H9 (cell line): ENCODE measurements around the gene GFI1. TPM values are rescaled to one million over a fixed set of nuclear protein-coding genes. Genes with fewer than 3 reads are reported as not detected.

Source experiments
- DNase-seq: peaks from one replicate; pipeline ENCODE4 v3.0.0-alpha.2; 2017
- H2AFZ ChIP-seq: one replicate; pipeline ENCODE4 v1.6.1; 2013; ENCODE audit warnings: mild to moderate bottlenecking, low read length, control low read depth, moderate library complexity
- H2AK5ac ChIP-seq: 2 replicates; pipeline ENCODE4 v1.6.1; 2013; ENCODE audit warnings: low read length, control low read depth, mixed read lengths; ENCODE audit not compliant: insufficient read length
- H2BK120ac ChIP-seq: one replicate; pipeline ENCODE4 v1.6.1; 2013; ENCODE audit warnings: low read depth, mild to moderate bottlenecking, low read length, control low read depth, inconsistent platforms; ENCODE audit not compliant: poor library complexity, severe bottlenecking
- H2BK12ac ChIP-seq: 2 replicates; pipeline ENCODE4 v1.6.1; 2013; ENCODE audit warnings: low read length, control low read depth, mixed read lengths, low read depth; ENCODE audit not compliant: insufficient read length
- H2BK15ac ChIP-seq: 2 replicates; pipeline ENCODE4 v1.6.1; 2013; ENCODE audit warnings: low read depth, low read length, control low read depth
- H2BK20ac ChIP-seq: one replicate; pipeline ENCODE4 v1.6.1; 2013; ENCODE audit warnings: low read depth, mild to moderate bottlenecking, low read length, control low read depth, inconsistent platforms; ENCODE audit not compliant: poor library complexity, severe bottlenecking
- H2BK5ac ChIP-seq: 2 replicates; pipeline ENCODE4 v1.6.1; 2013; ENCODE audit warnings: low read length, control low read depth, mixed read lengths; ENCODE audit not compliant: insufficient read length
- H3K14ac ChIP-seq: 2 replicates; pipeline ENCODE4 v1.6.1; 2013; ENCODE audit warnings: low read length, control low read depth; ENCODE audit not compliant: insufficient read depth
- H3K18ac ChIP-seq: 2 replicates; pipeline ENCODE4 v1.6.1; 2013; ENCODE audit warnings: low read depth, mild to moderate bottlenecking, mixed read lengths, low read length, control low read depth; ENCODE audit not compliant: insufficient read length
- H3K23ac ChIP-seq: 2 replicates; pipeline ENCODE4 v1.6.1; 2013; ENCODE audit warnings: low read length, control low read depth, mixed read lengths, low read depth; ENCODE audit not compliant: insufficient read length
- H3K23me2 ChIP-seq: 2 replicates; pipeline ENCODE4 v1.6.1; 2013; ENCODE audit warnings: low read depth, mild to moderate bottlenecking, mixed read lengths, low read length, control low read depth; ENCODE audit not compliant: insufficient read length, poor library complexity, severe bottlenecking
- H3K27ac ChIP-seq: 2 replicates; pipeline ENCODE4 v1.5.1; 2013; ENCODE audit warnings: low read length, control low read depth, mixed read lengths, low read depth; ENCODE audit not compliant: insufficient read length
- H3K27me3 ChIP-seq: 2 replicates; pipeline ENCODE4 v1.6.1; 2013; ENCODE audit warnings: low read length, control low read depth, inconsistent platforms; ENCODE audit not compliant: insufficient read depth
- H3K4ac ChIP-seq: 2 replicates; pipeline ENCODE4 v1.6.1; 2013; ENCODE audit warnings: low read depth, mild to moderate bottlenecking, control low read depth, inconsistent platforms, low read length, moderate library complexity
- H3K4me1 ChIP-seq: 2 replicates; pipeline ENCODE4 v1.6.1; 2013; ENCODE audit warnings: low read length, control low read depth, inconsistent platforms; ENCODE audit not compliant: insufficient read depth
- H3K4me2 ChIP-seq: 2 replicates; pipeline ENCODE4 v1.6.1; 2013; ENCODE audit warnings: low read length, control low read depth, mixed read lengths; ENCODE audit not compliant: insufficient read length, insufficient read depth
- H3K56ac ChIP-seq: 2 replicates; pipeline ENCODE4 v1.6.1; 2013; ENCODE audit warnings: low read depth, mild to moderate bottlenecking, mixed read lengths, low read length, control low read depth; ENCODE audit not compliant: insufficient read length
- H3K79me1 ChIP-seq: 2 replicates; pipeline ENCODE4 v1.6.1; 2013; ENCODE audit warnings: low read depth, mild to moderate bottlenecking, moderate library complexity, low read length, control low read depth, inconsistent platforms; ENCODE audit not compliant: insufficient read depth, poor library complexity, severe bottlenecking
- H3K79me2 ChIP-seq: 2 replicates; pipeline ENCODE4 v1.6.1; 2013; ENCODE audit warnings: low read length, control low read depth, inconsistent platforms; ENCODE audit not compliant: insufficient read depth
- H3K9ac ChIP-seq: 2 replicates; pipeline ENCODE4 v1.6.1; 2013; ENCODE audit warnings: low read length, control low read depth, mixed read lengths; ENCODE audit not compliant: insufficient read length; ENCODE audit errors: extremely low read depth
- H3K9me3 ChIP-seq: one replicate; pipeline ENCODE4 v1.6.1; 2013; ENCODE audit warnings: low read depth, low read length, inconsistent platforms; ENCODE audit not compliant: control insufficient read depth
- H3T11ph ChIP-seq: one replicate; pipeline ENCODE4 v1.6.1; 2013; ENCODE audit warnings: mild to moderate bottlenecking, low read length, control low read depth, inconsistent platforms
- H4K20me1 ChIP-seq: one replicate; pipeline ENCODE4 v1.6.1; 2013; ENCODE audit not compliant: control insufficient read depth, insufficient read length, insufficient read depth
- H4K5ac ChIP-seq: 2 replicates; pipeline ENCODE4 v1.6.1; 2013; ENCODE audit warnings: low read depth, mild to moderate bottlenecking, mixed read lengths, low read length, control low read depth; ENCODE audit not compliant: insufficient read length
- H4K8ac ChIP-seq: replicated peaks from 2 replicates; pipeline ENCODE4 v1.6.1; 2013; ENCODE audit warnings: low read length, control low read depth, mixed read lengths, low read depth; ENCODE audit not compliant: insufficient read length
- H4K91ac ChIP-seq: 2 replicates; pipeline ENCODE4 v1.6.1; 2013; ENCODE audit warnings: low read depth, mild to moderate bottlenecking, moderate library complexity, mixed read lengths, low read length, control low read depth; ENCODE audit not compliant: insufficient read length
- H3K27ac Mint-ChIP-seq, 3 experiments: 2 replicates in 2 of 3; 3 replicates in 1 of 3; pipeline ENCODE4 v1.8.0; 2020 to 2021; ENCODE audit warnings: mixed read lengths in 3 of 3, mild to moderate bottlenecking in 1 of 3, moderate library complexity in 1 of 3
- H3K27me3 Mint-ChIP-seq: 2 replicates; pipeline ENCODE4 v1.8.0; 2021; ENCODE audit warnings: low read depth, mild to moderate bottlenecking, moderate library complexity, mixed read lengths
- H3K36me3 Mint-ChIP-seq, 3 experiments: 2 replicates in 2 of 3; 3 replicates in 1 of 3; pipeline ENCODE4 v1.8.0; 2020 to 2021; ENCODE audit warnings: low read depth in 3 of 3, mixed read lengths in 3 of 3; ENCODE audit not compliant: insufficient read depth in 1 of 3
- H3K4me1 Mint-ChIP-seq, 2 experiments: 2 replicates each; pipeline ENCODE4 v1.8.0; 2020; ENCODE audit warnings: mixed read lengths in 2 of 2
- H3K4me3 Mint-ChIP-seq, 2 experiments: 2 replicates in 1 of 2; 3 replicates in 1 of 2; pipeline ENCODE4 v1.8.0; 2020 to 2021; ENCODE audit warnings: mild to moderate bottlenecking in 2 of 2, mixed read lengths in 2 of 2, moderate library complexity in 1 of 2
- H3K9me3 Mint-ChIP-seq, 2 experiments: 2 replicates in 1 of 2; 3 replicates in 1 of 2; pipeline ENCODE4 v1.8.0; 2020; ENCODE audit warnings: mild to moderate bottlenecking in 2 of 2, mixed read lengths in 2 of 2, moderate library complexity in 1 of 2
- WGBS: extraction: QIAGEN DNeasy Blood & Tissue Kit; methylation state at CpG from one replicate; pipeline ENCODE4 v1.1.7; 2013; ENCODE audit warnings: missing lambda C conversion rate, low lambda C conversion rate, mixed read lengths; ENCODE audit not compliant: insufficient read length; ENCODE audit errors: extremely low coverage; 5-methylcytosine and 5-hydroxymethylcytosine counted together
- total RNA-seq: library from RNA; stranded (reverse); gene quantifications from 2 replicates; pipeline ENCODE4 v1.2.1, GENCODE V29; 2021
- TF ChIP-seq, protein P1 (sequence below): fragments of 200-600 bp; sonication (generic); conservative IDR thresholded peaks from 3 replicates; pipeline ENCODE4 v1.8.0; 2021; ENCODE audit warnings: antibody characterized with exemption, mild to moderate bottlenecking

GFI1 gene
- total RNA-seq, 1 experiment from 2014 or later, result 0.11 TPM

DNA sequence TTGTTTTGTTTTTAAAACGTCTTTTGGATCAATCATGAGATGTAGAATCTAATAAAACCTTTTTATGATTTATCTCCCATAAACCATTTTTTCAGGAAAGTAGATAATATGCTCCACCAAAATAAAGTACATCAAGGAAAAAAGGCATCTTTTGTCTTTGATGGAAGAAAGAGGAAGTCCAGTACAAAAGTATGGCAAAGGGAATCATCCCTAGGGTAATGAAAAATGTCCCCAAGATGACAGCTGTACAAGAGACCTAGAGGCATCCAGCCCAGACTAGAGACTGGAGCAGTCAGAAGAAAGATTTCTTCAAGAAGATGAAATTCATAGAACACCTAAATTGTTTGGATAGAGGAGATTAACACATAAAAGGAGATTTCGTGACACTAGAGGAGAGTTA is 32.3 kb upstream of the GFI1 start:
- Histone ChIP-seq H3K23ac (no peak overlapping the region), H3K23me2 (no peaks in the 10 kb centered on the region), H2BK120ac (no peak overlapping the region), H4K5ac (no peak overlapping the region), H2BK12ac (no peak overlapping the region), H2BK15ac (no peak overlapping the region), H3K79me2 (no peaks in the 10 kb centered on the region), H4K91ac (no peak overlapping the region), H4K20me1 (no peaks in the 10 kb centered on the region), H3K4me2 (no peak overlapping the region), H3K4ac (no peak overlapping the region), H3K9ac (no peak overlapping the region), H3K27ac (no peak overlapping the region), H2AFZ (no peak overlapping the region), H3K4me1 (no peaks in the 10 kb centered on the region), H3K79me1 (no peaks in the 10 kb centered on the region), H4K8ac (no peak overlapping the region), H3K56ac (no peak overlapping the region), H3T11ph (no peak overlapping the region), H3K14ac (no peak overlapping the region), H3K18ac (no peak overlapping the region), H2AK5ac (no peak overlapping the region), H3K9me3 (no peaks in the 10 kb centered on the region), H2BK20ac (no peak overlapping the region), H3K27me3 (no peaks in the 10 kb centered on the region), H2BK5ac (no peak overlapping the region)
- H3K9me3 Mint-ChIP-seq, result no peaks in the 10 kb centered on the region
- TF ChIP-seq, protein P1, sequence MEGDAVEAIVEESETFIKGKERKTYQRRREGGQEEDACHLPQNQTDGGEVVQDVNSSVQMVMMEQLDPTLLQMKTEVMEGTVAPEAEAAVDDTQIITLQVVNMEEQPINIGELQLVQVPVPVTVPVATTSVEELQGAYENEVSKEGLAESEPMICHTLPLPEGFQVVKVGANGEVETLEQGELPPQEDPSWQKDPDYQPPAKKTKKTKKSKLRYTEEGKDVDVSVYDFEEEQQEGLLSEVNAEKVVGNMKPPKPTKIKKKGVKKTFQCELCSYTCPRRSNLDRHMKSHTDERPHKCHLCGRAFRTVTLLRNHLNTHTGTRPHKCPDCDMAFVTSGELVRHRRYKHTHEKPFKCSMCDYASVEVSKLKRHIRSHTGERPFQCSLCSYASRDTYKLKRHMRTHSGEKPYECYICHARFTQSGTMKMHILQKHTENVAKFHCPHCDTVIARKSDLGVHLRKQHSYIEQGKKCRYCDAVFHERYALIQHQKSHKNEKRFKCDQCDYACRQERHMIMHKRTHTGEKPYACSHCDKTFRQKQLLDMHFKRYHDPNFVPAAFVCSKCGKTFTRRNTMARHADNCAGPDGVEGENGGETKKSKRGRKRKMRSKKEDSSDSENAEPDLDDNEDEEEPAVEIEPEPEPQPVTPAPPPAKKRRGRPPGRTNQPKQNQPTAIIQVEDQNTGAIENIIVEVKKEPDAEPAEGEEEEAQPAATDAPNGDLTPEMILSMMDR, result no peak
- no CpG with 5 or more reads among the region's 2 CpGs for WGBS
- no peaks in the 10 kb centered on the region for H3K27me3 Mint-ChIP-seq
- DNase-seq, result no peak
- no peak overlapping the region for H3K27ac Mint-ChIP-seq
- H3K4me3 Mint-ChIP-seq, result no peak overlapping the region
- no peaks in the 10 kb centered on the region for H3K4me1 Mint-ChIP-seq
- no peaks in the 10 kb centered on the region for H3K36me3 Mint-ChIP-seq
